ENCODE data around the gene PITX1. TPM values are rescaled to one million over a fixed set of nuclear protein-coding genes. Genes with fewer than 3 reads are reported as not detected.

PITX1 gene
- total RNA-seq, 4 donors from 2014 or later, result 571 to 1,232 (median 680) TPM

DNA sequence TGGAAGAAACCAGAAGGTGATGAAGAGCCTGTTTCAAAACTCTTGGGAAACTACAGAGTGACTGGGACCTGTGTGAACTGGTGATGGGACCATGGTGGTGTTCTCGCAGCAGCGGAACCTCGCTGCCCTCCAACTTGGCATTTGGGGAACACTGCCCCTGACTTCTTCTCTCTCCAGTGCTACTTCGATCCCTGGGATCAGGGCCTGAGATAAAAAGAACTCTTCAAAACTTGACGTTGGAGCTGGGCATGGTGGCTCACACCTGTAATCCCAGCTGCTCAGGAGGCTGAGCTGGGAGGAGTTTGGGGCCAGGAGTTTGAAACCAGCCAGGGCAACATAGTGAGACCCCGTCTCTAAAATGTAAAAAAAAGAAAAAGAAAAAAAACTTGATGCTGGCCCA, 18.1 kb downstream of the PITX1 start:
- Histone ChIP-seq H3K9me3 (no peaks in the 10 kb centered on the region), H3K4me1 (peaks cover 26 to 60% (median 37%) of the 10 kb centered on the region in 3 donors), H3K27me3 (no peaks in the 10 kb centered on the region), H3K36me3 (no peaks in the 10 kb centered on the region), H3K4me3 (no peak overlapping the region), H3K27ac (peak overlapping the region in 3 of 4 donors; percentile 62 to 80 (median 72))
- intact Hi-C loops (cut with DNase I), result no loop called here
- DNase-seq, result no peak
- no peak for TF ChIP-seq POLR2A (IDR thresholded peaks at IDR 0.05)
- TF ChIP-seq, protein P1, sequence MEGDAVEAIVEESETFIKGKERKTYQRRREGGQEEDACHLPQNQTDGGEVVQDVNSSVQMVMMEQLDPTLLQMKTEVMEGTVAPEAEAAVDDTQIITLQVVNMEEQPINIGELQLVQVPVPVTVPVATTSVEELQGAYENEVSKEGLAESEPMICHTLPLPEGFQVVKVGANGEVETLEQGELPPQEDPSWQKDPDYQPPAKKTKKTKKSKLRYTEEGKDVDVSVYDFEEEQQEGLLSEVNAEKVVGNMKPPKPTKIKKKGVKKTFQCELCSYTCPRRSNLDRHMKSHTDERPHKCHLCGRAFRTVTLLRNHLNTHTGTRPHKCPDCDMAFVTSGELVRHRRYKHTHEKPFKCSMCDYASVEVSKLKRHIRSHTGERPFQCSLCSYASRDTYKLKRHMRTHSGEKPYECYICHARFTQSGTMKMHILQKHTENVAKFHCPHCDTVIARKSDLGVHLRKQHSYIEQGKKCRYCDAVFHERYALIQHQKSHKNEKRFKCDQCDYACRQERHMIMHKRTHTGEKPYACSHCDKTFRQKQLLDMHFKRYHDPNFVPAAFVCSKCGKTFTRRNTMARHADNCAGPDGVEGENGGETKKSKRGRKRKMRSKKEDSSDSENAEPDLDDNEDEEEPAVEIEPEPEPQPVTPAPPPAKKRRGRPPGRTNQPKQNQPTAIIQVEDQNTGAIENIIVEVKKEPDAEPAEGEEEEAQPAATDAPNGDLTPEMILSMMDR (IDR thresholded peaks at IDR 0.05), result no peak
- WGBS, 2 donors, result 86 to 92% methylated on average over 6 of the region's 6 CpGs

DNA sequence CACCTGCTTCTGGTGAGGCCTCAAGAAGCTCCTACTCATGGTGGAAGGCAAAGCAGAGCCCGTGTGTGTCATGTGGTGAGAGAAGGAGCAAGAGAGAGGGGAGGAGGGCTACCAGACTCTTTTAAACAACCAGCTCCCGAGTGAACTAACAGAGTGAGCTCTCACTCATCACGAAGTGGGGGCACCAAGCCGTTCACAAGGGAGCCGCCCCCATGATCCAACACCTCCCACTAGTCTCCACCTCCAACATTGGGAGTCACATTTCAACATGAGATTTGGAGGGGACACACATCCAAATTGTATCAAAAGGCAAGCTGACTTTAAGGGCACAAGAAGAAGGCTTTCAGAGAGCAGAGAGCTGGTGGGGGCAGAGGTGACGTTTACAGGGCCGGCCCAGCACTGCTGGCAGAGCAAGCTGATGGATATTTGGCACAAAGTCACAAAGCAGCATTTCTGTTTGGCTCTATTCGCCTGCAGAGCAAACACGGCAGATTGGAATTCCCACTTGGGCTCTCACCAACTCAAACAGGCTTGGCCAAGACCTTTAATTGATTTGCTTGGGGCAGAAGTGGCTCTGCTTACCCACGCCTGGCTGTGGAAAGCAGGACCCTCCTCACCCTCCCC, 20.0 kb downstream of the PITX1 start:
- DNase-seq, result no peak
- WGBS, 2 donors, result 39 to 40% methylated on average over 7 to 9 of the region's 10 CpGs
- H3K27me3 ChIP-seq, result no peaks in the 10 kb centered on the region

DNA sequence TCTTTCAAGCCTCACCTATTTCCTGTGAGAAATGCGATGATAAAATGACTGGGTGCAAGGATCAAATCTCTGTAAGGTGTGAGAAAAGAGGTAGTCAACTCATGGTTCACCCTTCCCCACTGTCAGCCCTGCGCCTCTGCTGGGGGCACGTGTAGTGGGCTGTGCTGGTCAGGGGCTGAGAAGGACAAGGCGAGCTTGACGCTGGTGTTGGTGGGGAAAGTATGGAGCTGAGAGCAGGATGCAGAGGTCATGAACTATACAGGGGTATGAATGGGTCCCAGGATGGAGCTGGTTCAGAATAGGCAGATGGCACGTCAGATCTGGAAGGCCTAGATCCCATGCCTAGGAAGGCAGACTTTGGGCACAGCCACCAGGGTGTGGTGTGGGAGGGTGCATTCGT, 20.6 kb downstream of the PITX1 start:
- Histone ChIP-seq H3K9me3 (no peaks in the 10 kb centered on the region), H3K4me1 (peaks cover 26 to 55% (median 37%) of the 10 kb centered on the region in 3 donors), H3K4me3 (no peak overlapping the region), H3K27me3 (no peaks in the 10 kb centered on the region), H3K27ac (peak overlapping the region in 3 of 4 donors; percentile 62 to 80 (median 72)), H3K36me3 (peaks cover 0 to 6% (median 0%) of the 10 kb centered on the region in 3 donors)
- TF ChIP-seq POLR2A (IDR thresholded peaks at IDR 0.05), result no peak
- TF ChIP-seq, protein P1 (IDR thresholded peaks at IDR 0.05), result no peak
- WGBS, 2 donors, result 76 to 77% methylated on average over 7 of the region's 7 CpGs
- intact Hi-C loops (cut with DNase I), result no loop called here
- DNase-seq, result no peak

More for the DNA sequence above, 20.0 kb downstream of the PITX1 start:
- peak overlapping the region; percentile 12 to 80 (median 67) for H3K27ac ChIP-seq
- H3K4me1 ChIP-seq, result peaks cover 26 to 55% (median 37%) of the 10 kb centered on the region in 3 donors
- no peak overlapping the region for H3K4me3 ChIP-seq
- H3K36me3 ChIP-seq, result peaks cover 0 to 6% (median 0%) of the 10 kb centered on the region in 3 donors
- intact Hi-C loops (cut with DNase I), result no loop called here
- TF ChIP-seq, protein P1 (IDR thresholded peaks at IDR 0.05), result no peak
- no peak for TF ChIP-seq POLR2A (IDR thresholded peaks at IDR 0.05)
- no peaks in the 10 kb centered on the region for H3K9me3 ChIP-seq

DNA sequence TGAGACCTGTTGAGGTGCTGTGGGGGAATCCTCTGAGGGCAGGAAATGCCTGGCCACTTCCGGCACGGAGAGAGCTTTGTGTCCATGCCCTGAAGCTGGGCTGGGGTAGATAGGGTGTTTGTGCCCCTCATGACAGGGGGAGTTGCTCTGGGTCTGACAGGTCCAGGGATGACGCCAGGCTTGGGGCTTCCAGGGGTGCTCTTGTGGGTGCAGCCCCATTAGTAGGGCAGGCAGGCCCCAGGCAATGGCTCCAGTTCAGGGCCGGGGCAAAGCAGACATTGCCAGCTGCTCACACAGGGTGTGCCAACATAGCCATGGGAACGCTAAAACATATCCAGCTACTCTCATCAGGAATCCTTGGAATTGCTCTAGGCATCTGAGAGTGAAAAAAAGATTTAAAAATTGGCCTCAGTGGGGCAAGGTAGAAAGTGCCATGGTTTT, 21.1 kb downstream of the PITX1 start:
- WGBS, 2 donors, result 54 to 72% methylated on average over 3 to 5 of the region's 5 CpGs
- H3K27me3 ChIP-seq, result no peaks in the 10 kb centered on the region
- H3K36me3 ChIP-seq, result peaks cover 0 to 6% (median 0%) of the 10 kb centered on the region in 3 donors
- TF ChIP-seq, protein P1 (IDR thresholded peaks at IDR 0.05), result no peak
- TF ChIP-seq POLR2A (IDR thresholded peaks at IDR 0.05), result no peak
- intact Hi-C loops (cut with DNase I), result no loop called here
- no peaks in the 10 kb centered on the region for H3K9me3 ChIP-seq
- H3K4me3 ChIP-seq, result no peak overlapping the region
- no peak for DNase-seq
- peak overlapping the region in 3 of 4 donors; percentile 62 to 80 (median 72) for H3K27ac ChIP-seq
- peaks cover 26 to 55% (median 37%) of the 10 kb centered on the region in 3 donors for H3K4me1 ChIP-seq

DNA sequence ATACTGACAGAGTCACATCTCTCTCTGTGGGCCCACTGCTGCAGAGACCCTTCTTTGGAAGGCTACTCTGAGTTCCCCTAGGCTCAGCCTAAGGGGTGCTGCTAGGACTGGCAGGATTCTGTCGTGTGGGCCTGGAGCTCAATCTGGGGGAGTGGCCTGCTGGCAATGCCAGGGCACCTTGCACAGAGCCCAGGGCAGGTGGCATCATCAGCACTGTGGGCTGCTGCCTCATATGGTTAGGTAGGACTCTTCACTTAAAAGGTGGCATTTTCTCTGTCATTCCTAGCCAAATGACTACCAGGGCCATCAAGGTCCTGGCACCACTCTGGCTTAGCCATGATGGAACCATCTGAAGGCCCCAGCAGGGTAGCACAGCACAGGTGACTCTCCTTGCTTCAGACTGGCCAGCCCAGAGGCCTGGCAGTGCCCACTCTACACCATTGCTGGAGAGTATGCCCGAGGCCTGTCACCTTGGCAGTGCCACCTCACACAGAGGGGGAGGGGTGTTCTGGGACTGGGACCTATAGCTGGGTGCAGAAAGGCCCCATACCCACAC, 21.9 kb downstream of the PITX1 start:
- no peak overlapping the region for H3K27ac ChIP-seq
- TF ChIP-seq, protein P1 (IDR thresholded peaks at IDR 0.05), result no peak
- TF ChIP-seq POLR2A (IDR thresholded peaks at IDR 0.05), result no peak
- no peak overlapping the region for H3K4me3 ChIP-seq
- H3K9me3 ChIP-seq, result no peaks in the 10 kb centered on the region
- DNase-seq, result no peak
- H3K4me1 ChIP-seq, result peaks cover 26 to 48% (median 35%) of the 10 kb centered on the region in 3 donors
- H3K27me3 ChIP-seq, result no peaks in the 10 kb centered on the region
- WGBS, 2 donors, result 100% methylated on average over 1 of the region's 2 CpGs; no CpG with 5 or more reads in 1 of the 2 donors
- peaks cover 0 to 6% (median 0%) of the 10 kb centered on the region in 3 donors for H3K36me3 ChIP-seq
- intact Hi-C loops (cut with DNase I), result no loop called here
